Right forelimb (tissue), 1 donor: ENCODE measurements around the gene TGM3.

ENCODE experiments used
- DNase-seq: peaks from one replicate; pipeline ENCODE4 v3.0.0-alpha.2; 2018

TGM3 gene

GRCh38 chr20:2312876-2313275, 17.1 kb downstream of the TGM3 start:
- no peak for DNase-seq

- DNase-seq = no peak
Measured at GRCh38 chr20:2313316-2313715, 17.5 kb downstream of the TGM3 start.

- DNase-seq = no peak
Measured at GRCh38 chr20:2314759-2315439, 19.1 kb downstream of the TGM3 start.

- DNase-seq = no peak
Measured at GRCh38 chr20:2315440-2315778, 19.6 kb downstream of the TGM3 start.

GRCh38 chr20:2316847-2317495, 21.2 kb downstream of the TGM3 start:
- DNase-seq = no peak

GRCh38 chr20:2320813-2321658, 25.2 kb downstream of the TGM3 start:
- no peak for DNase-seq

GRCh38 chr20:2323051-2323450, 27.2 kb downstream of the TGM3 start:
- no peak for DNase-seq

- no peak for DNase-seq
Measured at GRCh38 chr20:2326046-2326445, 30.2 kb downstream of the TGM3 start.

GRCh38 chr20:2327620-2328555, 32.1 kb downstream of the TGM3 start:
- DNase-seq = no peak

- no peak for DNase-seq
Measured at GRCh38 chr20:2329286-2329685, 33.5 kb downstream of the TGM3 start.

GRCh38 chr20:2330090-2330695, 34.4 kb downstream of the TGM3 start:
- no peak for DNase-seq

- no peak for DNase-seq
Measured at GRCh38 chr20:2331106-2331505, 35.3 kb downstream of the TGM3 start.

GRCh38 chr20:2331901-2332565, 36.2 kb downstream of the TGM3 start:
- no peak for DNase-seq

- DNase-seq = no peak
Measured at GRCh38 chr20:2332711-2333110, 36.9 kb downstream of the TGM3 start.

- DNase-seq = no peak
Measured at GRCh38 chr20:2333821-2334220, 38.0 kb downstream of the TGM3 start.

GRCh38 chr20:2335096-2335870, 39.5 kb downstream of the TGM3 start:
- DNase-seq = no peak

- DNase-seq = no peak
Measured at GRCh38 chr20:2336471-2336870, 40.7 kb downstream of the TGM3 start.

GRCh38 chr20:2337142-2337541, 41.3 kb downstream of the TGM3 start:
- DNase-seq = no peak

- no peak for DNase-seq
Measured at GRCh38 chr20:2338411-2339066, 42.7 kb downstream of the TGM3 start.

GRCh38 chr20:2340136-2340535, 44.3 kb downstream of the TGM3 start:
- no peak for DNase-seq
